Retinal pigment epithelial cell (primary cell): ENCODE results near the gene UGT3A2.
"Not testable (repeated sequence)": the region's sequence is repeated elsewhere in the genome, so short reads cannot be mapped to it uniquely, and the experiment has no call there.

Source experiments
- DNase-seq: peaks from one replicate; pipeline ENCODE4 v3.0.0-alpha.2; 2010; ENCODE audit warnings: low read depth
- H3K4me3 ChIP-seq: 2 replicates; pipeline ENCODE4 v1.5.1; 2011; ENCODE audit warnings: mild to moderate bottlenecking, low read length, control low read depth, moderate library complexity
- CTCF ChIP-seq: conservative IDR thresholded peaks from 2 replicates; pipeline ENCODE4 v1.5.1; 2011; ENCODE audit warnings: low read depth, low read length, control low read depth, inconsistent platforms

The UGT3A2 gene

GRCh38 chr5:36028816-36029465 is 37.7 kb downstream of the UGT3A2 start:
- no peak overlapping the region for H3K4me3 ChIP-seq
- DNase-seq: no peak
- TF ChIP-seq CTCF: no peak

- no peak for DNase-seq
- no peak for TF ChIP-seq CTCF
- H3K4me3 ChIP-seq: no peak overlapping the region
These were observed 39.0 kb downstream of the UGT3A2 start for GRCh38 chr5:36027711-36028110.

GRCh38 chr5:36026706-36027465 is 39.8 kb downstream of the UGT3A2 start:
- no peak for DNase-seq
- no peak for TF ChIP-seq CTCF
- no peak overlapping the region for H3K4me3 ChIP-seq

- not testable (repeated sequence) for H3K4me3 ChIP-seq, DNase-seq
These were observed 44.4 kb downstream of the UGT3A2 start for GRCh38 chr5:36022246-36022645.

GRCh38 chr5:36019584-36019983 is 47.1 kb downstream of the UGT3A2 start:
- H3K4me3 ChIP-seq, DNase-seq: not testable (repeated sequence)

GRCh38 chr5:36017622-36018021 is 49.1 kb downstream of the UGT3A2 start:
- no peak for DNase-seq
- H3K4me3 ChIP-seq: no peak overlapping the region
- no peak for TF ChIP-seq CTCF

- TF ChIP-seq CTCF: no peak
- no peak overlapping the region for H3K4me3 ChIP-seq
- DNase-seq: no peak
These were observed 49.7 kb downstream of the UGT3A2 start for GRCh38 chr5:36017004-36017403.

GRCh38 chr5:36013182-36013581 is 53.5 kb downstream of the UGT3A2 start:
- no peak for DNase-seq
- no peak for TF ChIP-seq CTCF
- no peak overlapping the region for H3K4me3 ChIP-seq
